Endothelial cell of umbilical vein (primary cell): ENCODE results near the gene CCDC57. TPM values are rescaled to one million over a fixed set of nuclear protein-coding genes. Genes with fewer than 3 reads are reported as not detected.

Experiments used
- Bru-seq: library from RNA; stranded (reverse); fragments of 400-500 nt; gene quantifications from one replicate; lab custom pipeline; 2021; lab: Mats Ljungman, UMichigan
- BruChase-seq, 2 experiments: library from RNA; stranded (reverse); fragments of 400-500 nt; gene quantifications; one replicate each; lab custom pipeline; 2021; lab: Mats Ljungman, UMichigan
- BruUV-seq: library from RNA; stranded (reverse); fragments of 400-500 nt; replicated peaks from 2 replicates; lab custom pipeline; 2021; lab: Mats Ljungman, UMichigan
- CTCF ChIA-PET: fragments of 300-600, 350-600 bp; sonication (Branson Sonifier 250); formaldehyde crosslinking; loops from one replicate; lab custom pipeline; 2021; ENCODE audit warnings: antibody characterized with exemption, inconsistent platforms; lab: Charles Lee
- POLR2A ChIA-PET: fragments of 300-600, 350-600 bp; sonication (Branson Sonifier 250); formaldehyde crosslinking; loops from one replicate; lab custom pipeline; 2021; ENCODE audit warnings: antibody characterized with exemption, inconsistent platforms; lab: Charles Lee
- DNase-seq: peaks from one replicate; pipeline ENCODE4 v3.0.0-alpha.2; 2011; ENCODE audit warnings: low read depth, low spot score
- FAIRE-seq: peaks from 2 replicates; lab custom pipeline; 2011; peaks lifted over from hg19 to GRCh38; lab: Jason Lieb, UNC
- H2AFZ ChIP-seq: 2 replicates; pipeline ENCODE4 v1.6.0; 2012; ENCODE audit warnings: low read depth, low read length, control low read depth, inconsistent platforms
- H3K27ac ChIP-seq: 2 replicates; pipeline ENCODE4 v1.5.1; 2011; ENCODE audit warnings: low read depth, mild to moderate bottlenecking, control low read depth, low read length, moderate library complexity; ENCODE audit not compliant: insufficient read depth
- H3K27me3 ChIP-seq, 2 experiments: 2 replicates each; pipeline versions ENCODE4 v1.6.0 to v1.6.1; 2011; ENCODE audit warnings: low read length in 2 of 2, mixed read lengths in 1 of 2; ENCODE audit not compliant: control insufficient read depth in 2 of 2, insufficient read depth in 2 of 2
- H3K36me3 ChIP-seq, 2 experiments: 2 replicates in 1 of 2; 3 replicates in 1 of 2; pipeline ENCODE4 v1.5.1; 2011; ENCODE audit warnings: low read length in 2 of 2, mild to moderate bottlenecking in 1 of 2, moderate library complexity in 1 of 2; ENCODE audit not compliant: control insufficient read depth in 2 of 2, insufficient read depth in 2 of 2; ENCODE audit errors: extremely low read depth in 1 of 2
- H3K4me1 ChIP-seq: 3 replicates; pipeline ENCODE4 v1.5.1; 2011; ENCODE audit warnings: mild to moderate bottlenecking, low read length; ENCODE audit not compliant: control insufficient read depth, insufficient read depth; ENCODE audit errors: extremely low read depth
- H3K4me2 ChIP-seq: 2 replicates; pipeline ENCODE4 v1.6.1; 2011; ENCODE audit warnings: low read length, control low read depth, mixed read lengths; ENCODE audit not compliant: insufficient read depth
- H3K4me3 ChIP-seq, 3 experiments: fragments of 200-600 bp in 1 of 3; sonication (generic), shearing (Covaris generic) in 1 of 3; replicated peaks in 1 of 3; 2 replicates each; pipeline ENCODE4 v1.5.1; 2011 to 2016; ENCODE audit warnings: control low read depth in 3 of 3, low read length in 3 of 3, mild to moderate bottlenecking in 2 of 3, inconsistent platforms in 1 of 3, low read depth in 1 of 3, moderate library complexity in 1 of 3; ENCODE audit not compliant: insufficient read depth in 1 of 3
- H3K79me2 ChIP-seq: 2 replicates; pipeline ENCODE4 v1.6.0; 2012; ENCODE audit warnings: low read length, inconsistent platforms; ENCODE audit not compliant: control insufficient read depth, insufficient read depth
- H3K9ac ChIP-seq: replicated peaks from 2 replicates; pipeline ENCODE3; 2011; ENCODE audit warnings: low read length, control low read depth; ENCODE audit not compliant: insufficient read depth; ENCODE audit errors: extremely low read depth
- H3K9me1 ChIP-seq: replicated peaks from 3 replicates; pipeline ENCODE4 v1.6.0; 2011; ENCODE audit warnings: mild to moderate bottlenecking, low read length; ENCODE audit not compliant: control insufficient read depth, insufficient read depth; ENCODE audit errors: extremely low read depth
- H3K9me3 ChIP-seq: replicated peaks from 2 replicates; pipeline ENCODE4 v1.5.1; 2012; ENCODE audit warnings: low read length, inconsistent platforms; ENCODE audit not compliant: control insufficient read depth, insufficient read depth
- H4K20me1 ChIP-seq: replicated peaks from 2 replicates; pipeline ENCODE3; 2011; ENCODE audit warnings: mild to moderate bottlenecking, low read length; ENCODE audit not compliant: control insufficient read depth, insufficient read depth; ENCODE audit errors: extremely low read depth
- FOS ChIP-seq: IDR thresholded peaks from 2 replicates; pipeline ENCODE4 v1.6.1; 2011; ENCODE audit warnings: mild to moderate bottlenecking, low read length, moderate library complexity, borderline replicate concordance; ENCODE audit not compliant: insufficient read depth
- GATA2 ChIP-seq: IDR thresholded peaks from 2 replicates; pipeline ENCODE4 v1.7.0; 2011; ENCODE audit warnings: low read depth, mild to moderate bottlenecking, moderate library complexity, mixed read lengths, low read length; ENCODE audit not compliant: insufficient read length, insufficient read depth
- POLR2A ChIP-seq: IDR thresholded peaks from 2 replicates; pipeline ENCODE4 v1.6.1; 2012; ENCODE audit warnings: low read depth, mild to moderate bottlenecking, control low read depth, low read length
- POLR2AphosphoS5 ChIP-seq: IDR thresholded peaks from 2 replicates; pipeline ENCODE4 v1.6.1; 2012; ENCODE audit warnings: low read depth, mild to moderate bottlenecking, control low read depth, low read length, moderate library complexity; ENCODE audit not compliant: insufficient read depth
- dilution Hi-C: fragments of 300-500 bp; cut with MboI; formaldehyde crosslinking; loops from one replicate; pipeline ENCODE4 v1.15.0; 2019; ENCODE audit warnings: low sequenced_read_pairs; ENCODE audit not compliant: extremely low pct_ligation_motif_present
- intact Hi-C: fragments of 100-400 bp; cut with micrococcal nuclease; formaldehyde crosslinking; loops from one replicate; pipeline ENCODE4 v1.10.0; 2022
- long read RNA-seq: library from polyadenylated mRNA; stranded (forward); transcript quantifications from one replicate; pipeline ENCODE4 v2.0.0, GENCODE V29; 2021
- polyA minus RNA-seq, 3 experiments: library from RNA; depleted of rRNA, polyadenylated mRNA; stranded (reverse); fragments of >200 nt; gene quantifications; 1 replicate in 1 of 3; 2 replicates in 2 of 3; pipeline ENCODE4 v1.2.3, GENCODE V29; 2011
- polyA plus RNA-seq, 4 experiments: library from polyadenylated mRNA; depleted of rRNA in 3 of 4; stranded (reverse) in 3 of 4; unstranded in 1 of 4; fragments of >200 nt; gene quantifications; 2 replicates each; pipeline versions ENCODE4 v1.2.1 to v1.2.3, GENCODE V29; 2011 to 2012; ENCODE audit warnings: missing spikeins in 1 of 4
- total RNA-seq: library from RNA; stranded (reverse); gene quantifications from 2 replicates; pipeline ENCODE4 v1.2.3, GENCODE V29; 2021

CCDC57 gene, protein sequence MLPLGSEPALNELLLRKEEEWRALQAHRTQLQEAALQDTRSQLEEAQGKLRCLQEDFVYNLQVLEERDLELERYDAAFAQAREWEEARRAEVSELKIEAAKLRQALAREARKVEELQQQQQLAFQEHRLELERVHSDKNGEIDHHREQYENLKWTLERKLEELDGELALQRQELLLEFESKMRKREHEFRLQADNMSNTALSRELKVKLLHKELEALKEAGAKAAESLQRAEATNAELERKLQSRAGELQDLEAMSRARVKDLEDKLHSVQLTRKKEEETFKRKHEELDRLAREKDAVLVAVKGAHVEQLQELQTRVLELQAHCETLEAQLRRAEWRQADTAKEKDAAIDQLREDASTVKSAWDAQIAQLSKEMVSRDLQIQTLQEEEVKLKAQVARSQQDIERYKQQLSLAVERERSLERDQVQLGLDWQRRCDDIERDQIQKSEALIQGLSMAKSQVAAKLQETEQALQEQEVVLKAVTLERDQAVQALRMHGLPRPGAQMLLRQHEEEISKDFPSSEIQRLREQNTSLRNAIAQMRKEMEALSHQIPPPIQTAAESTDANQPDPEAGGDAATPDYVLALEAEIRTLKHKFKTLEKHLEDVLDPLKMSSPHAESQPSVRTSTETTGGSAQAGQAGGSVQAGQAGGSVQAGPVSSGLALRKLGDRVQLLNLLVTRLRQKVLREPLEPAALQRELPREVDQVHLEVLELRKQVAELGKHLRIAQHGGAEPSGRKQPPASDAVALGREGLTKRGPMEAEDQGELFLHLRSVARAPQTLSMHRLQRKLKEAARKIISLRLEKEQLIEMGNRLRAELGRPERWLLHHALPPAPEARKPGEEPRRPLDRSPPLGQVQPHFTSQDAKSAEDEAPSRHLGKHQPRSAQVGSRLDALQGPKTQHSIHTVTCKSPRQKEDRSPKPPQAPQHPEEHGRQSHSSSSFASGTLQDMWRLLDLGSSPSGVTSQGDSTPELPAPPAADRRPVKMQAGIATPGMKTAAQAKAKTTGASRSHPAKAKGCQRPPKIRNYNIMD
- total RNA-seq = 31.6 and 40.9 TPM in 2 replicates
- polyA plus RNA-seq = 18.6 and 19.7 TPM in 2 replicates
- 3.9 and 6.4 TPM in 2 replicates for polyA plus RNA-seq (2011; cell fraction: cytosol; rRNA removed)
- 167 and 183 TPM in 2 replicates for polyA plus RNA-seq (2011; cell fraction: nucleus; rRNA removed)
- 9.3 and 11.4 TPM in 2 replicates for polyA plus RNA-seq (2012)
- 15.8 and 16.5 TPM in 2 replicates for polyA minus RNA-seq
- 16.3 TPM for polyA minus RNA-seq (2011; cell fraction: cytosol; rRNA and poly(A)+ RNA removed)
- 31.4 and 37.9 TPM in 2 replicates for polyA minus RNA-seq (2011; cell fraction: nucleus; rRNA and poly(A)+ RNA removed)
- Bru-seq, nascent RNA = percentile 47 among the genes with signal in this experiment
- percentile 58 among the genes with signal in this experiment for BruChase-seq, experiment 1, labeled RNA remaining after a 6-hour chase
- BruChase-seq, experiment 2, labeled RNA remaining after a 2-hour chase = percentile 55 among the genes with signal in this experiment
- long read RNA-seq, partial matches to known transcripts = 1 of 24 reads
- long read RNA-seq, other reads (novel, unspliced or antisense) = 20 of 24 reads

DNA sequence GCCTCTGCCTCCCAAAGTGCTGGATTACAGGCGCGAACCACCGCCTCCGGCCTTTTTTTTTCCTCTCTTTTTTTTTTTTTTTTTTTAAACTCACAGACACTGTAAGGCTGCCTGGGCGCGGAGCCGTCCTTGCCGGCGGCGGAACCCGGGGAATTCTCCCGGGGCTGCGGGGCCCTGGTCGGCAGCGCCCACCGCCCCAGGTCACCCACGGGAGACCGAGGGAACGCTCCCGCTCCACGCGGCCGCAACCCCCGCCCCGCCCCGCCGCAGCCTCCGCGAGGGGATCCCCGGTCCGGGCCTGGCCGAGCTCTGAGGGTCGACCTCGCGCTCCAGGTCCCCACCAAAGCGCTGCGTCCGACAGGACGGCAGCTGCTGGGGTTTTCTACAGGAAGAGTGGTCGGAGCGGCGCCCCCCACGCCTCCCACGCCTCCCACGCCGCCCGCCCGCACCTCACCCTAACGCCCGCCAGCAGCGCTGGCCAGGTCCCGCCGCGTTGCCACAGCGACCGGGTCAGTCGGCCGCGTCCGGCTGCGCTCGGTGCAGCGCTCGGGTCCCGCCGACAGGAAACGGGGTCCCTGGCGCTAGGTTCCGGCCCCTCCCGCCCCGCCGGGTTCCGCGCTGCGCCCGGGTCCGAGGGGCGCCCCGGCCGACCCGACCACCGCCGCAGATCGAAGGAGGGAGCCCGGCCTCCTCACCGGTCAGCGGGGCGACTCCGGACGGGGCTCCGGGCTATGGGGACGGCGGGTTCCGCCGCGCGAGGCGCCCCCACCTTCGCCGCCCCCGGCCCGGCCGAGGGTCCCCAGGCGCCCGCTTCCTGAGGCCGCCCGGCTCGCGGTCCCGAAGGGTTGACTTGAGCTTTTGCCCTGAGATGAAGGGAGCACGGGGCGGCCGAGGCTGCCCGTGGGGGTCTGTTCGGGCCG, at the start of gene CCDC57:
Gene CCDC57 (minus strand): TSS at position 512 of the 920 bp plus-strand sequence. CDS start 10,898 bp downstream, outside the sequence.
- H3K9me1 ChIP-seq = no peaks in the 10 kb centered on the region
- dilution Hi-C loops (no loop called here), intact Hi-C loops (loop anchor here (1.0 to 10.0 kb wide), 2 partner anchors 7 to 188 kb away; partner anchors contain the start of genes CENPX and LRRC45)
- H4K20me1 ChIP-seq = no peaks in the 10 kb centered on the region
- peak within 1 kb of the TSS; percentile 58 for H2AFZ ChIP-seq
- H3K4me3 ChIP-seq = peak within 1 kb of the TSS; percentile 59 to 70 (median 62)
- ChIA-PET CTCF (interaction anchor here (1.0 kb wide), 2 partner anchors 11 to 182 kb away, joined by 3 read pairs; no protein-coding TSS in a partner anchor), POLR2A (no interaction called here)
- no TSS peak for BruUV-seq
- no peak for TF ChIP-seq GATA2
- TF ChIP-seq POLR2AphosphoS5 = peak; percentile 84
- peak; percentile 36 for TF ChIP-seq POLR2A
- TF ChIP-seq FOS = no peak
- no peaks in the 10 kb centered on the region for H3K27me3 ChIP-seq
- H3K4me2 ChIP-seq = peak within 1 kb of the TSS; percentile 69
- H3K36me3 ChIP-seq = no peaks in the 10 kb centered on the region
- peak within 1 kb of the TSS; percentile 81 for H3K9ac ChIP-seq
- DNase-seq = peak; percentile 62
- H3K9me3 ChIP-seq = no peaks in the 10 kb centered on the region
- FAIRE-seq = peak; percentile 76
- H3K27ac ChIP-seq = peak within 1 kb of the TSS; percentile 72
- peaks cover 29% of the 10 kb centered on the region for H3K4me1 ChIP-seq
- H3K79me2 ChIP-seq = no peaks in the 10 kb centered on the region
